A673 (cell line): ENCODE measurements around the gene ID3.

Source experiments
- CTCF ChIP-seq: fragments of 300-800, 200-600 bp; sonication (generic); conservative IDR thresholded peaks from 2 replicates; pipeline ENCODE4 v1.5.1; 2017; ENCODE audit warnings: low read depth, mild to moderate bottlenecking, antibody characterized with exemption, low read length, moderate library complexity, mixed read lengths
- EZH2 ChIP-seq: fragments of 200-600 bp; sonication (generic); IDR thresholded peaks from 2 replicates; pipeline ENCODE4 v1.6.1; 2017; ENCODE audit warnings: borderline replicate concordance, low read depth, mild to moderate bottlenecking, mixed read lengths, antibody characterized with exemption, low read length; ENCODE audit not compliant: poor library complexity, severe bottlenecking

- TF ChIP-seq CTCF (no peak), EZH2 (no peak)
Measured at GRCh38 chr1:23590058-23590783, 30.9 kb upstream of the ID3 start.
